GM03348 (cell line): ENCODE measurements around the gene FHIT.

Experiments
- DNase-seq: peaks from one replicate; pipeline ENCODE4 v3.0.0; 2012; ENCODE audit warnings: low spot score

The FHIT gene

DNA sequence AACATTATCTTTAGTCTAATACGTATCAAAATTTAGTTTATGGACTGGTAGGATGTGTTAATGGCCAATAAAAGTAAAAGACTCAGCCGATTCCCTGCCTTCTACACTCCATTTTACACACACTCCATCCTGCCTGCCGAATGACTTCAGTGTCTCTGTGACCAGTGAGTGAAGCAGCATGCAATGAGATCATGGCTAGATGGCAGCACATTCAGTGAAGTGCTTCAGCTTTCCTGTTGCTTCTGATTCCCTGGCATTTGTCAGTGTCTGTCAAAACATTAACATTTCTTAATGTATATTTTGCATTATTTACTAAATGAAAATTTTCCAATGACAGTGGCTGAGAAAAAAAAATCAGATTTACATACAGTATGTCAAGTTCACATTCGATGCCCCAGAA is 412.0 kb downstream of the FHIT start:
- DNase-seq, result no peak

DNA sequence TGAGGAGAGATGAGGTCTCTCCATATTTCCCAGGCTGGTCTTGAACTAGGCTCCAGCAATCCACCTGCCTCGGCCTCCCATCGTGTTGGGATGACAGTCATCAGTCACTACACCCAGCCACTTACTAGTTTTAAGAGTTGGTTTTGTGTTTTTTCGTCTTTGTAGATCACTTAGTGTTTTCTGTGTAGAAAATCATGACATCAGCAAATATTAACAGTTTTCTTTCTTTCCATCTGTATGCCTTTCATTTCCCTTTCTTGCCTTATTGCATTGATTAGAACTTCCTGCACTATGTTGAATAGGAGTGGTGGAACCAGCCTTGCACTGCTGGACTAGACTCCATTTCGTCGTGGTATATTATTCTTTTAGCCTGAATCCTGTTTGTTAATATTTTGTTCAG is 415.5 kb downstream of the FHIT start:
- DNase-seq, result no peak

DNA sequence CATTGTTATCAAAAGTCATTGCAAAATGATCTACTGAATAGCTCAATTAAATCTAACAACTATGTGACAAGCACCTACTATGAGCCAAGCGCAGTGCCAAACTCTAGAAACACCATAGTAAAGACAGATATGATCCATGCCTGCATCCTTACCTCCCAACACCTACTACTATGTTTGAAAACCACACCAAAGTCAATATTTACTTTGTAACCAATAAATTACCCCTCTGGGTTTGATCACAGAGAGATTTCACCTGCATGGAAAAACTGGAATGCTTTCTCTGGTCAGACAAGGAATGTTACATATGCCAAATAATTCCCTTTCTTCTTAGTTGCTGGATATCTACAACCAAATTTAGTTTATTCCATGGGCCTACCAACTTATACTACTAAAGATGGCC is 422.2 kb downstream of the FHIT start:
- DNase-seq, result no peak

DNA sequence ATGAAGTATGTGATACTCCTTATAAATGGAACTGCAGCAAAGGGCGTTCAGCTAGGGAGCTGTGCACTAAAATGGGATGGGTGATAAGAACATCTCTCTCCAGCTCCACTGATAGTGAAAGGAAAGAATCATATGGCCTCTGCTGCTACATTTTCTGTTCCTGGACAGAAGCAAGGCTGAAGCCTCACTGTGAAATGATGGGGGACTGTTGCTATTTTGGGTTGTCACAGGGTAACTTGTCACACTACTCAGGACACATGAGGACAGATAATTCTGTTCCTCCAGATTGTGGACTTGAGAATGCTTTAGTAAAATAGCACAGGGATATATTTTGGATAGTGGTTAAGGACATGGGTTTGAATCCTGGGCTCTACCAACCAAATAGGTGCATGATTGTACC is 423.6 kb downstream of the FHIT start:
- DNase-seq, result no peak

DNA sequence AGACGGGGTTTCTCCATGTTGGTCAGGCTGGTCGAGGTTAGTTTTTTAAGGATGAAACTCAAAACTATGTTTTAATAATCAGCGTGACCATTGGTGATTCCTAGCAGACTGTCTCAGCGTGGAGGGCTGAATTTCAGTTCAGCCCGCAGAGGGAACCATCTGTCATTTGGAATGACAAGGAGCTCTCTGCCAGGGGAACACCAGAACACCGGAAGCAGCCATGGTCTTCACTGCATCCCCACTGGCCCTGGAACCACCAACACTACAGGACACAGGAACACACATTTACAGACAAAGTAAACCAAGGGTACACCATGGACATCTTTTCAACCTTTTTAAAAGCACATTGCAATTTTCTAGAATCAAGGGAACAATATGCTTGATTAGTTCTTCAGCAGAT is 424.7 kb downstream of the FHIT start:
- DNase-seq, result no peak

DNA sequence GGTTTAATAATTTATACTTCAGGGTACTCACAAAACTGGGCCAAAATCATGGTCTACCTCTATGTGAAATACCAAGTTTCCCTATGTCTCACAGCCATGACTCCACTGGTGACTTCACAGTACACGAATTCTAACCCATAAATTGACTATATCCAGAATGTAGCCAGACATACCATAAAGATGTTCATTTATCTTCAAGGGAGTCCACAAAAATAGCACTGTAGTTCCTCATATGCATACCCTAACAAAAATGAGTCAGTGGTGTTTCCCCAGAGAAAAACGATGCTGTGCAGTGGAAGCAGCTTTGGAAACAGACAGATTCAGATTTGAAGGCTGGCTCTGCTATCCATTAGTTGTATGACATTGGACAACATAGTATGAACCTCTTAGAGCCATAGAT is 438.8 kb downstream of the FHIT start:
- no peak for DNase-seq

DNA sequence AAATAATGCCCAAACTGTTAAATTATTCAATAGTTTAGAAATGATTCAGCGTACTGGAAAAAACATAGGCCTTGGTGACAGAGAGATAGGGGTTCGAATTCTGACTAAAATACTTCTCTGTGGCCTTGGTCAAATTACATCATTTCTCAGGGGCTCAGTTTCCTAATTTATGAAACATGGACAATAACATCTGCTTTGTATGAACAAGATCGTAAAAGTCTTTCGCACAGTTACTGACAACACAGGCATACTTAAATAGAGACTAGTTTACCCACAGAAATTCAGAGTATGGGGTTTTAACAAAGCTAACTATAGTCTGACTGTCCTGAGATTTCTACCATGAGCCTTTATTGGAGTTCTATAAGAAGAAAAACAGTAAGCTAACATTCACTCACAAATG is 440.4 kb downstream of the FHIT start:
- DNase-seq, result no peak

DNA sequence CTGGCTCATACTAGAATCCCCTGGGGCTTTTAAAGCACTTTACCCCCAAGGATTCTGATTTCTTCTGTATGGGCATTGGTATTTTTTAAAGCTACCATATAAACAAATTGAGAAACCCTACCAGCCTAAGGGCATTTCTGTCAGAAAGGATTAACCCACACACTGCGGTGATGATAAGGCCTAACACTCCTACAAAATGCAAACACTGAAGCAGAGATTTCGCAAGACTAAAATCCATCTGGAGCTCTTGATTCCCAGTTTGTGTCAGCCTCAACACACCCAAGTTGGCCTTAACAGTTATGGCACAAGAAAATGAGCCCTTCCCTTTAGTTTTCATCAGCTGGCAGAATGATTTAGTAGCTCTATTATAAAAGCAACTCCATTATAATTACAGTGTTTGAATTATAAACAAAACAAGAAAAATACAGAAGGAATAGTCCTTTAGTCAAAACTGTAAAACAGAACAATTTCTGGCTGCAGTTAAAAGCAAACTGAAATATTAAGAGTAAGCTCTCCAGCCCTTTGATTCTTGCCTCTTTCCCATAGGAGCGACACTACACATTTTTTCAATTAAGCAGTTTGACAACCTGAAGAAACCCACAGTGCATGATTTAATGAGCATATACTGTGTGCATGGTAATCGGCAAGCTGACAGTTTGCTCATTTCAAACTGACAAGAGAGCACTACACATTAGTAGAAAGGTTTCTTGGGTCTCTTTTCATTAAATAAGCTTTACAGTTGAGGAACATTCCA is 441.2 kb downstream of the FHIT start:
- peak; percentile 20 for DNase-seq

DNA sequence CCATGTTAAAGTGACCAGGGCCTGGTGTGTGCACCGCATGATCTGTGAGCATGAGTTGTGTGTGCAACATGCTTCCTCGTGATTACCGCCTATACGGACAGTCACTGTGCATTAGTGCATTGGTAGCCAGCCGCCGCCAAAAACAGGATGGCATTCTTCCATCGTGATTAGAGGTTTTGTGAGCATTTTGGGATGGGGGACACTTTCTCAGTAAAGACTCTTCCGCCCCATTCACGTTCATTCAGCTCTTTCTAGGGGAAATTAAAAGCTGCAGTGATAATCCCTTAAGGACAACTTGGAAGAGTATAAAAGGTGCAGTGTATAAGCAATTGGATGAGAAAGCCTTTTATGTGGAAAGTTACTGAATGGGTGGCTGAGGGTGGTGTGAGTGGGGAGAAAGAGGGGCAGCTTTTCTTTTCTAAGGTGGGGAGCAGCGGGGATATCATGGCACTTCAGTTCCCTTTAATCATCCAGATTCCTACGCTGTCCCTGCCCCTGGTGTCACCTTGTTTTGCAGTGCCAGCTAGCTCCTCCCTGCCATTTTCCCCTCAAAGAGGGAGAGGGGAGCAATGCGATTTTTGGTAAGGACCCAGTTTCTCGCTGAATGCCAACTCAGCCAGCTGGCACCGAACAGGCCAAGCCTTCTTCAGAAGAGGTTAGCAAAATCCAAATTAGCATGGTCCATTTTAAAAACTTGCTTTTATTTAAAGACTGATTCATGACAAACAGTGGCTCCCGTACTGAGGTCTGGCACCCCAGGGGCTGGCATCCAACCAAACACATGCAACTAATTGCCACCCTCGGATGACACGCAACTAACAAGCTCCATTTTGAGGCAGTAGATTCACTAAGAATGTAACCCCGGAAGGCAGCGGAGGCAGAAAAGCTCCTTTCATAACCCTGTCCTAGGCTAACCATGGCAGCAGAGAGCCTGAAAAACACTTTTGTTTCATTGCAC is 447.8 kb downstream of the FHIT start:
- DNase-seq, result no peak

DNA sequence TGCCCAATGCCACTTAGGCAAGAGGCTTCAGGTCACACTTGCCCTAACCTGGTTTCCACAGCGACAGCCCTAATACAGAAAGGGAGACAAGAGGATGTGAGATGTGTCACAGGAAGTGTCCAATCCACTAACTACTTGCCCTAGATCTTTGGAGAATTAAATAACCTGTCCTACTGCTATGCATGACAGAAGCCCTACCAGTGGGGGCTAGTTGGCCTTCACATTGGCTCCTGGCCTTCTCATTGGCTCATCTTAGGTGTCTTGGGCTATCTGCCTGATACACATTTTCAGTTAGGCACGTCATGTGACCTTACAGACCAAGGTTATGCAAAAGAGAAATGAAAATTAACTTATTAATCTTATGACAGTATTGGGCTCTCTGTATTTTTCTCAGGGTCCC is 449.9 kb downstream of the FHIT start:
- no peak for DNase-seq

DNA sequence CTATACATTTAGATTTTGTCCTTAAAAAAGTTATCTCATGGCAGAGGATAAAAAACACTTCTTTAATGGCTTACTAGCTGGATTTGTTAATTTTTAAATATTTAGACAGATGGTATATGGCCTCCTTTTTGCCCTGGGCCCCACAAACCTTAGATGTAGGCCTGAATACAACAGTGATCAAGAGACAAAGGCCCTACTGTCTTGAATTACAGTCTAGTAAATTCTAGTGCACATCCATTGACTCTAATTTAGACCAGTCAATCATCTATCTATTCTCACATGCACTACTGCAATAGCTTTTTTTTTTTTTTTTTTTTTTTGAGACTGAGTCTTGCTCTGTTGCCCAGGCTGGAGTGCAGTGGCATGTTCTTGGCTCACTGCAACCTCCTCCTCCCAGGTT is 452.8 kb downstream of the FHIT start:
- DNase-seq, result no peak

DNA sequence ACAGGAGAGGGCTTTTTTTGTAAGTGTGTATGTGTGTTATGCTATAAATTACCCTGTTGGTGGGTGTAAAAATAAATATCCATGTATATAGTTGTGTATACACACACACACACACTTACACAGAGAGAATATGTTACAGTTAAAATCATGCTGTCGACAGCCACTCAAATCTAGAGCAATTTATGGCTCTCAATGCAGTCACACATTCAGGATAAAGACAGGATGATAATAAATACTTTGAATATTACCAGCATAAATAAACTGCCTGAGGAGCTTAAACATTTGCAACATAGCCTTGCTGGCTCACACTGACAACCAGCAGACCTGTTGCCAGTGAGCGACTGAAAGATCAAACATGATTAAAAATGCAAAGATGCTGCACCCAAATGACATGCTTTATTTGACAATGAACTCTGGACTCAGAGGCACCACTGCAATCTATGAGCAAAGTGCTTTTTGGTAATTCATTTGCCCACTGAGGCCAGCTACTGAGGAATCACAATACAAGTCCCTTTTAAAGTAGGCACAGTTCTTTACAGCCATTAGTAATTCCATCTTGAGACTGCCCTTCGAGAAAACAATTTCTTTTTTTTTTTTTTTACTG is 458.9 kb downstream of the FHIT start:
- DNase-seq, result no peak

DNA sequence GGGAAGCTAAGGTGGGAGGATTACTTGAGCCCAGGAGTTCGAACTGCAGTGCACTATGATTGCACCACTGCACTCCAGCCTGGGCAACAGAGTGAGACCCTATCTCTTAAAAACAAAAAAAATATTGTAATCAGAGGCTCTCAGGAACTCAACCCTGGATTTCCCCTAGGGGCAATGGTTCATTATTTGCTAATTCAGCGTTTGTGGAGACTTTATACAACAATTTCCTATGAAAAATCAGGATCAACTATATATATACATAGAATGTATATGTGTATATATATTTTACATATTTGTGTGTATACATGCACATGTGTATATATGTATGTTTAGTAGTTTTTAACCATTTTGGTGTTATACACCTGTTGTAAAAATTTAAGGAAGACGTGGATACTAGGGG is 463.1 kb downstream of the FHIT start:
- DNase-seq, result no peak

DNA sequence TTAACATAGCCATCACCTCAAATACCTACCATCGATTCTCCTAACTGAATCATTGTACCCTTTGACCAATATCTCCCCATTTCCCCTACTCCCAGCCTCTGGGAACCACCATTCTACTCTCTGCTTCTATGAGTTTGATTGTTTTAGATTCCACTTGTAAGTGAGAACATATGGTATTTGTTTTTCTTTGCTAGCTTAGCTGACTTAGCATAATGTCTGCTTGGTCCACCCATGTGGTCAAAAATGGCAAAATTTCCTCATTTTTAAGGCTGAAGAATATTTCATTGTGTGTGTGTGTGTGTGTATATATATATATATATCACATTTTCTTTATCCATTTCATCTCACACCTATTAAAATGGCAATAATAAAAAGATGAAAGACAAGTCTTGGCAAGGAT is 469.3 kb downstream of the FHIT start:
- no peak for DNase-seq

DNA sequence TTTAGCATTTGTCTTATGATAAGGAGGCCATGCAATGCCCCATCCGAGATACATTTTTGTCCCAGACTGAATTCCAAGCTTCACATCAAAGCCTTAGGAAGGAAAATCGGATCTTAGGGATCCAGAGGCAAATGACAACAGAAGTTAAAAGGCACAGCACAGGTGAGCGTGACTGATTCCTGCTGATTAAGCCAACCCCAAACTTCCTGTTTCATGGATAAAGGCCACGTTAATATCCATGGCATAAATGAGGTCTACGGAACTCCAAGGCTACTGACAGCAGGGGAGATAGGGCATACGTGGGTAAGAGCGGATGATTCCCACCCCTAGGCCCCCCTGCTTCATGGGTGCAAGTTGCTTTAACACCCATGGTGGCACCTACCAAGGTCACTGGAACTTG is 471.6 kb downstream of the FHIT start:
- DNase-seq, result no peak

DNA sequence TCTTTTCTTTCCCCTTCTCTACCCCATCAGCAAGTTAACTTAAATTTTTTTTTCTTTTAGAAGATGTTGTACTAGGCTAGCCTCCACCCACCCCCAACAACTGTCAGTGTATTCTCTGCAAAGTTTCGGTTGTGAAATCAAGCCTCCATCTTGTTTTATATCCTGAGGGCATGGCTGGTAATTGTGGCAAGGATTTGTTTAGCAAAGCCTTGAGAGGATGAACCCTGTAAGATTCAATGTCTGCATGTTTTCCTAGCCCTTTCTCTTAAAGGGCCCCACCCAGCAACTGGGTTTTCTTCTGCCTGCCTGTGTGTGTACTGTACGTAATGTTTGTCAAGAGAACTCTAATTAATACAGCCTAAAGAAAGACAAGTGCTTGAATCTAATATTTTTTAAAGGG is 475.3 kb downstream of the FHIT start:
- no peak for DNase-seq

DNA sequence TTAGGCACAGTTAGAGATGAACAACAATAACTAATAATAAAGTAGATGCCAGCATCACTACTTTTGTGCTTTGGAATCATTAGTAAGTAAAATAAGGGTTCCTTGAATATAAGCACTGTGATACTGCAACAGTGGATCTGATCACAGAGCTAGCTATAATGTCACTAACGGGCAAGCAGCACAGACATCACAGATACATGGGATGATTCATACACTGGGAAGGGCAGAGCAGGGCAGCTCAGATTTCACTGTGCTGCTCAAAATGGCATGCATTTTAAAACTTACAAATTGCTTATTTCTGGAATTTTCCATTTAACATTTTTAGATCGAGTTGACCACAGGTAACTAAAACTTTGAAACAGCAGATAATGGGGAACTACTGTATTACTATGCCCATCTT is 476.6 kb downstream of the FHIT start:
- DNase-seq, result no peak

DNA sequence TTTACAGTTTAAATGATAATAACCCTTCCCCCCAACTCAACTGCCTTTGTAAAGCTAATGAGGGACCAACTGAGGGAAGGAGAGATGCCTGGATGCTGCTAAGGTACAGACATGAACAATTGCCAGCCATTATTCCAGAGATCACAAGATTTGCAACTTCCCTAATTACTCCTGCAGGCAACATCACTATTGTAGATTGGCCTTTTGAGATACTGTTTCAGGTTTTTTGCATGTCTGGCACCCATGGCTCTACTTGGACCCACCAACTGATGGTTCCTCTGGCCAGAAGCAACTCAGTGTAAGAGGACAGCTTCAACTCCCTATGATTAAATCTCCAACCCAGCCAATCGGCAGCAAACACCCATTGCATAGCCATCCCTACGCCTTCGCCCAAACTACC is 478.7 kb downstream of the FHIT start:
- no peak for DNase-seq

DNA sequence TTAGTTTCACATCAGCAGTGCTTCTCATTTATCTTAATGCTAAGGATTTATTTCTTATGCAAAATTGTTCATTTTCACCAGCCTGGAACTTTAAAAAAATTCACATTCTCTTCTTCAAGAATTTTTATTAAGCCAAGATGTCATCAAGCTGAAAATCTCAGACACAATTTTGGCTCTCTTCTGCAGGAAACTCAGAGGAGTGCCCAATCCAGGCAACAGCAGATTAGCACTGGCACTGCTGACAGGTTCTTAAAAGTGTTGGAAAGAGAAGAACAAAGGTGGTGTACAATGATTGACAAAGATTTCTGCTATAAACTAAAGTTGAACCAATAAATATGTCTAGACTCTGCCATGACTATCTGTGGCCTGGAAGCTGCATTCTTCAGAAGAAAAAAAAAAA is 479.5 kb downstream of the FHIT start:
- DNase-seq, result no peak

DNA sequence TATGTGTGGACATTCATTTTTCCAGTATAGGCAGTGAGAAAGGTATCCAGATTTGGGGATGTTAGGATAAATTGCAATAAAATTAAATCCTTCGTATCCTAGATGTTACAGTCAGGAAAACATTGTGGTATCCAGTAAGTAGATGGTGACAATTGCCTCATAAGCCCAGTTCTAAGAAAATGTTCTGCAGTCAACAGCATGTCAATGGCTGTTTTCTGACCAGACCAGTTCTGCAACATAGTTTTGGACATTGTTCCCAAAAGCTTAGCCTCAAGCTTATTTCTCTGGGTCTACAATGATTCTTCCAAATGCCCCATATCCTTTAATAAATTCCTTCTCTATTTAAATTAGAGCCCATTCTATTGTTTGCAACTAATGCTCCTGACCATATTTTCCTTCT is 480.7 kb downstream of the FHIT start:
- no peak for DNase-seq

DNA sequence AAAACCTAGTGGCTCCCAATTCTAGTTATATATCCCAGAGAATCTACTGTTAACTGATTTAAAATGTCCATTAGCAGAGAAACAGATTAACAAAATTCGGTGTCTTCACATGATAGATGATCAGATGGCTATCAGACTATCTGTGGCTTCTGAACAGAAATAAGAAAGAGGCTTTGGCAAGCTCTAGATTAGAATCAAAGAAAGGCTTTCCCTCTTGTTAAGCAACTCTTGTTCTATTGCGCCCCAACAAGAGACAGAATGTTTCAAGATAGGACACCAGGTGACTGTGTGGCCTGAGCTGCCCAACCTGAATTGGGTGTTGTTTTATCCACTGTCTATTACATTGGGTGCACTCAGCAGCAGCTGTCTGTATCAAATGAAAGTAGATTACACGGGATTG is 483.7 kb downstream of the FHIT start:
- DNase-seq, result no peak

DNA sequence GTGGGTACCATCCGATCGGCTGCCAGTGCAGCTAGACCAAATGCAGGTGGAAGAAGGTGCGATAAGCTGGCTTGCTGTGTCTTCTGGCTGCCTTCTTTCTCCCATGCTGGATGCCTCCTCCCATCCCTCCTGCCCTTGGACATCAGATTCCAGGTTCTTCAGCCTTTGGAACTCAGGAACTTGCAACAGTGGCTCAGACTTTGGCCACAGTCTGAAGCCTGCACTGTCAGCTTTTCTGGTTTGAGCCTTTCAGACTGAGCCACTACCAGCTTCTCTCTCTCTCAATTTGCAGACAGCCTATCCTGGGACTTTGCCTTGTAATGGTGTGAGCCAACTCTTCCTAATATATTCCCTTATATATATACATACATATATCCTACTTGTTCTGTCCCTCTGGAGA is 485.5 kb downstream of the FHIT start:
- DNase-seq, result no peak

DNA sequence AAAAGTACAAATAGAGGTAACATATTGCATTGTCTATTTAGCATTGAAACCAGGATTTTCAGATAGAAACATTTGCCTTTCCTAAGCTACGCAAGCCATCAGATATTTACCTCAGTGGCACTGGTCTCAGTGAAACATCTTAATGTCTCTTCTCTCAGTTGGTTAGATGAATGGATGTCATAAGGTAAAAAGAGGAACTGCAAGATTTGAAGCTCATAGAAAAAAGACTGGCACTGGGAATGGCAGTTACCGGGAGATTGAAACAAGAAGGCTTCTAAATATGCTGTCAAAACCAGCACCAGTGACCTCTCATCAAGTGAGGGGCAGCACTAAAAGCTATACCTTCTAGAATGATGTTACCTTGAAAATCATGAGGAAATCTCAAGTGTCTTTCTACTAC is 486.4 kb downstream of the FHIT start:
- no peak for DNase-seq
